ENCODE data around the gene MEG3.

Gene MEG3

DNA sequence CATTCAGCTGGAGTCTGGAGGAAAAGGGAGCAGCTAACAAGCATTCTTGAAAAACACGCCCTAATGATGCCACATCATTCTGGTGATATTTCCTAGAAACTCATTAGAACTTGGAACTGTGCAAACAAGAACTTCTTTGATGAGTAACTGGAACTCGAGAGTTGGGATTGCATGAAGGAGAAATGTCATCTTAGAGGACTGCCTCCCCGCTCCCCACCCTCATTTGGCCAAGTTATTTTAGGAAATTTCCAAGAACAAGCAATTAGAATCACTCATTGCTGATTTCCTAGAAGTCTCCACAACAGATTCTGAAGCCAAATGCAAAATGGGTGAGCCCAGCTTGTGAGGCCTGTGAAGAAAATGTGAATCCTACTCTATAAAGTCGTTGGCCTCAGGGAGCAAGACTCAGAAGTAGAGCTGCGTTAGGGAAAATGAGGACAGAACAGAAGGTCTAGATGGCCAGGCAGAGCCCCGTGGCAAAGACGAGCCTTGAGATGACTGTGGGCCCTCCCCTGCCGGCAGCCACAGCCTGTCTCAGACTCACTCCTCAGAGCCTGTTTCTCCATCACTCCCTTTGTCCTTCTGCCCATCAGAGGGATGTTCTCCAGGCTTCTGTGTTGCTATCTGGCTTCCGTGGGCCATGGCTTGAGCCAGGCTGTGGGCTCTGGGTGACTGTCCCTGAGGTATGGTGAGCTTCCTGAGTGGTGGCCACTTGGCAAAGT lies 39.2 kb downstream of the MEG3 start:
- DNase-seq (ENCODE audit: low read depth in 2 of 3, low spot score in 1 of 3) = no peak

DNA sequence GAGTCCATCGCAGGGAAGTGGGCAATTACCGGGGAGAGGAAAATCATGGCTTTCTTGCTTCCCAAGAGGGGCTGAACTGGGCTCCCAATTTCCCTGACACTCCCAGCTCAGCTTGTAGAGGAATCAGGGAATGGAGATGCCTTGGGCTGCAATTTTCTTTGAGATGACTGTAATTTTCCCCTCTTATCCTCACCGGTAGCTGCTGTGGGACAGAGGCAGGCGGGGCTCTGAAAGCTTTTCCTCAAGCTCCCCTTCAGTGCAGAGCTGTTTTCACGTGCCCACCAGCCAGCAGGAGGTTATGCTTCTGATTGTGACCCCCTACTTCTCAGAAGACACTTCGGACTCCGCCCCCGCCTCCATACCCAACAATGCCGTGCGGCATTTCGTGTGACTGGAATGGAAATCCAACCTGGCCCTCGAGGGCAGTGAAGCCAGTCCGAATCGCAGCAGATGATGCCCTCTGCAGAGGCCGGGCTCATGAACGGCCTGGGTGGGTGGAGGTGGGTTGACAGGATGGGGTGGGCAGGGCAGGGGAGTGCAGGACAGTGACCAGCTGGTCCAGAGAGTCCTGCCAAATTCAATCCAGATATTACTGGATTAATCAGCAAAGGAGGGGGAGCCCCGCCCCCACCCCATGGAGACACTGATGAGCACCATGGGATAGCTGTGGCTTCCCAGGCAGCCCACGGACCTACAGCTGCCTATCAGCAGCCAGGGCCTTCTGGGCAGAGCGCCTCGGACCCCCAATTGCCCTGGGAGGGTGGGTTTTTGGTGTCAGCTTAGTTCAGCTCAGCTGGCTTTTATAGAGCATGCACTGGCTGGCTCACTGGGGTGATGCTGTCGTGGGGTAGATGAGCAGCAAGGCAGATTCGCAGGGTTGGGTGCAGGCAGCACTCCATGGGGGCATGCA lies 40.0 kb downstream of the MEG3 start:
- DNase-seq (ENCODE audit: low read depth in 2 of 3, low spot score in 1 of 3) = no peak

DNA sequence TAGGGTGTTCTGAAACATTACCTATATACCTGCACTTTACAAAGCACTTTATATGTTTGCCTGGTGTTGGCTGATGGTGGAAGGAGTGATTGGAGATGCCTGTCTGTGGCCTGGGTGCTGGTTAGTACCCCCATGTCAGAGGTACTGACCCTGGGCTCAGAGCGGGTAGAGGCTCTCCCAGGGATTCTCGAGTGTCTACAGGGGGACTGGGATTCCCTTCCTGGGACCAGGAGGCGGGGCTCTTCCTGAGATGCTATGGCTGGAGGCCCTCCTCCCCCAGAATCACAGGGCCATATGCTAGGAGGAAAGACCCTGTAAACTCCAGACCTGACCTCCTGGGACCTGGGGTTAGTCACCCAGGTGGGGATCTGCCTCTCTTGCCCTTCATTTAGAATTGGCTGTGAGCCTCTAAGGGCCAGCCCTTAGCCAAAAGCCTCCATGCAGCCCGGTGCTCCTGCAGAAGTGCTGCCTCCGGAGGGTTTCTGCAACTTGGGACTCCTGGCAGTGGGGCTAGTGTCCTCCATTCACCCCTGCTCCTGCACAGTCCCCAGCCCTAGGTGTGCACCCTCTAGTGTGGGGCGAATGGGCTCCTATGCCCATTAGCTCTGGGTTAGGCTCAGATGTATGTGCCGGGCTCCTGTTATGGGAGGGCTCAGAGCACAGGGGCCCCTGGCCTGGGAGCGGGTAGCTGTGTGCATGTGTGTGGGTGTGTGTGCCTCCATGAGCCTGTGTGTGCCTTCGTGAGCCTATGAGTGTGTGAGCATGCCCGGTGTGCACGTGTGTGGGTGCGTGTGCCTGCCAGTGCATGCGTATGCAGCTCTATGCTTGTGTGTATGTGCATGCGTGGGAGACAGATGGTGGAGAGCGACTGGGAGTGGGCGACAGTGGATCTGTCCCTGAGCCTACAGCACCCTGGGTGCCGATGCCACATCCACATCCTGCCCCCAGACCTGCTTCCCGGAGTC lies 41.0 kb downstream of the MEG3 start:
- no peak for DNase-seq (ENCODE audit: low read depth in 2 of 3, low spot score in 1 of 3)

DNA sequence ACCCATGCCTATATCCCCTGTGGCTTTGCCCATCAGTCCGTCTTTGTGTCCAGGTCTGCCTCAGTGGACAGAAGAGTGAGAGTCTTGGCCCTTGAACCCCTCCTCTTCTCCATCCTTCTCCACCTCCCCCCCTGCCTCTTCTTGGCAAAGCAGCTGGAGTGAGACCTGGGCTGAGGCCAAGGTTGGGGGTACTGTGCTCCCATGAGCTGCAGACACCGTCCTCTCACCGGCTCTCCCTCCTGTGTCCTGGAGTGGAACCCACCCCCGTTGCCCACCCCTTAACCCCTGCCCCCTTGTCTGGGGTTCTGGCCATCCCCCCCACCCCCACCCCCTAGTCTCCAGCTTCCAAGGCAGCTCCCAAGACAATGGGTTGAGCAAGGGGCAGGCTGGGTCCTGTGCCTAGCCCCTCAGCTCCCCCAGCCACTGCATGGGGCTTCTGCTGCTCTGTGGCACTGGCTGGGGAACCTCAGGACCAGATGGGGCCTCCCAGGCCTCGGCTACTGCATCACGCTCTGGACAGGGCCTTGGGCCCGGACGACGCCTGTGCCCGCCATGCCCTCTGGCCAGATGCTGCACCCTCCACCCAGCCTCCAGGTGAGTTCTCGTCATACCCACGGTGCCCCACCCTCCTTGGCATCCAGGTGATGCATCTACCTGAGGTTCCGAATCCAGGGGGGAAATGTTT lies 41.9 kb downstream of the MEG3 start:
- DNase-seq (ENCODE audit: low read depth in 2 of 3, low spot score in 1 of 3) = no peak

DNA sequence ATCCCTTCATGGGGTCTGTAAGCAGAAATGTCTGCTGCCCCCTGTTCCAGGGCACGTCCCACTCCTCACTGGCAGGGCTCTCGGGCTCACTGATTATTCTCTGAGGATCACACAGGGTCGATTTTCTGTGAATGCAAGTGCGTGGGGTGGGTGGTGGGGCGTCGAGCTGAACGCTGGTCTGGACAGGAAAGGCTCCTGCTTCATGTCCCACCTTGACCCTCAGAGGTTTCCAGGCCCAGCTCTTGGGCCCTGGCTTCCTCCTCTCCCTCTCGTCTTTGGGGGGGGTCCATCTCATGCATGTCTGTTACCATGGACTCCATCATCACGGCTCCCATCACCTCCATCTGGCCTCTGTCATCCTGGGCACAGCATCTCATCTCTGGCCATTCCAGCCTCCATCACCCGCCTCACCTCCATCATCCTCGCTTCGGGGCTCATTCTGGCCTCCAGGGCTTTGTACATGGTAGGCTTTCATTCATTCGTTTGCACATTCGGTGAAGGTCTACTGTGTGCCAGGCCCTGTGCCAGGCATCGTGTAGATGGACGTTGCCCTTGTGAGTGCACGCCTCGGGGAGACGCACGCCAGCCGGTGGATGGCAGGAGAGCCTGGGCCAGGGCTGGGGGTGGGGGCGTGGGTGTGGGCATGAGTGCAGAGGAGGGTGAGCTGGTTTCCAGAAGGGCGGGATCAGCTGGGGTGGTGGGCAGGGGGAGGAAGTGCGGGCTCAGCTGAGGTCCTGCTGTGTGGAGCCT lies 42.9 kb downstream of the MEG3 start:
- no peak for DNase-seq (ENCODE audit: low read depth in 2 of 3, low spot score in 1 of 3)

DNA sequence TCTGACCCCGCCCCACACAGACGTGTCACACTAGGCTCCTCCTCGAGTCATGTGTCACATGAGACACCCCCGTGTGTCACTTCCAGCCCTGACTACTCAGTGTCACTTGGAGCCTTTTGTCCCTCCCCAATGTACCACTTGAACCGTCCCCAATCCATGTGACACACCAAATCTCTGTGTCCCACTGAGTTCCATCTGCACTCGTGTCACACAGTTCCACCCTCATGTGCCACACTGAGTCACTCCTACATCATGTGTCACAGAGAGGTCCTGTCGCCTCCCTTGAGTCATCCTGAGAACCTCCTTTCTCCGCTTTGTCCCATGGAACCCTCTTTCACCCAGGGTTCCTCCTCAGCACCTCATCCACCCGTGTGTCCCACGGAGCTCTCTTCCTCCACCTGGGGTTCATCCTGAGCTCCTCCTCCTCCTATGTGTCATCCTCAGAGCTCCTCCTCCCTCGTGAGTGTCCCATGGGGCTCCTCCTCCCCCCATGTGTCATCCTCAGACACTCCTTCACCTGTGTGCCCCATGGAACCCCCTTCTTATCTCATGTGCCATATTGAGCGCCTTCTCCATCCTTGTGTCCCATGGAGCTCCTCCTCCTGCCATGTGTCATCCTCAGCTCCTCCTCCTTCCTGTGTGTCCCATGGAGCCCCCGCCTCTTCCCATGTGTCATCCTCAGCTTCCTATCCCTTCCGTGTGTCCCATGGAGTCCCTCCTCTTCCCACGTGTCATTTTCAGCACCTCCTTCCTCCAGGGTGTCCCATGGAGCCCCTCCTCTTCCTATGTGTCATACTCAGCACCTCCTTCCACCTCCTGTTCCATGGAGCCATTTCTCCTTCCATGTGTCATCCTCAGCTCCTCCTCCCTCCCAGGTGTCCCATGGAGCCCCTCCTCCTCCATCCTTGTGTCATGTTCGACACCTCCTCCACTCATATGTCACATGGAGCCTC lies 45.6 kb downstream of the MEG3 start:
- DNase-seq (ENCODE audit: low read depth in 2 of 3, low spot score in 1 of 3) = no peak

DNA sequence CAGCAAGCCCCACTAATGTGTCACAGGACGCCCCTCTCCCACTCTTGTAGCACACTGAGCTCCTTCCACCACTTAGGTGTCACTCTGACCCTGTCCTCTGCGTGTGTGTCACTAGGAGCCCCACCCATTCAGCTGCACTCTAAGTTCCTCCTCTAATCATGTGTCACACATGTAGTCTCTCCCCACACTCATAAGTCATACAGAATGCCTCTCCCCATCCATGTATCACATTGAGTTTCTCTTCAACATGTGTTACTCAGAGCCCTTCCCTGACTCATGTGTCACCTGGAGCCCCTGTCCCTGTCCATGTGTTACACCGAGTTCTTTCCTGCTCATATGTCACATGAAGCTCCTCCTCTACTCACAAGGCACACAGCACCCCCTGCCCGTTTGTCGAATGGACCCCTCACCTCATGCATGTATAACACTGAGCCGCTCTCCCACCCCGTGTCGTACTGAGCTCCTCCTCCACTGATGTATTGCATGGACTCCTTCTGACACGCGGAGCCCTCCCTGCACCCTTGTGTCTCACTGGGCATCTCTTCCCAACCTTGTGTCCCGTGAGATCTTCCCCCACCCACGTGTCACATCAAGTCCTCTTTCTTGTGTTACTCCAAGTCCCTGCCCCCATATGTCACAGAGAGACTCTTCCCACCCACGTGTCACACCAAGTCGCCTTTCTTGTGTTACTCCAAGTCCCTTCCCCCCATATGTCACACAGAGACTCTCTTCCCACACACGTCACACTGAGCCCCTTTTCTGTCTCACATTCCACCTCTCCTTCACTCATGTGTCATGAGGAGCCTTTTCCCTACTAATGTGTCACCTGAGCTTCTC lies 46.6 kb downstream of the MEG3 start:
- DNase-seq (ENCODE audit: low read depth in 2 of 3, low spot score in 1 of 3) = no peak

DNA sequence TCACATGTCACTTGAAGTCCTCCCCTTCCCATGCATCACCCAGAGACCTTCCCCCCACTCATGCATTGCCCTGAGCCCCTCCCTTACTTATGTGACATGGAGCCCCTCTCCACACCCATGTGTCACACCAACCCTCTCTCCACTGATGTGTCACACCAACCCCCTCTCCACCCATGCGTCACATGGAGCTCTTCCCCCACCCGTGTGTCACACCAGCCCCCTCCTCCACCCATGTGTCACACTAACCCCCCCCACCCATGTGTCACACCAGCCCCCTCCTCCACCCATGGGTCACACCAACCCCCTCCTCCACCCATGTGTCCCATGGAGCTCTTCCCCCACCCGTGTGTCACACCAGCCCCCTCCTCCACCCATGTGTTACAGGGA lies 47.2 kb downstream of the MEG3 start:
- no peak for DNase-seq (ENCODE audit: low read depth in 2 of 3, low spot score in 1 of 3)

DNA sequence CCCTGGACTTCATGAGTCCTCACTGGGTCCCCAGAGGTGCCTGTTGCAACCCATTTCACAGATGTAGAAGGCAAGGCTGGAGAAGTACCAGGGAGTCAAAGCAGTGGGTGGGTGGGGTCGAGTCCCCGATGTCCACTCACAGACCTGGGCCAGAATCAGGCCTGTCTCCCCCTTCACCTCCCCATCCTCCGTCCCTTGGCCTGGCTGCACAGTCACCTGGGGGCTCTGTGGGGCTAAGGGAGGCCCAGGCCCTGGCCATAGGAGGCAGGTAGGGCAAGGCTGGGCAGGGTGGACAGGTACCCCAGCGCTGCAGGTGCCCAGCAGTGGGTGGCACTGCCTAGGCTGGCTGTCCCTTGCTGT lies 48.1 kb downstream of the MEG3 start:
- no peak for DNase-seq (ENCODE audit: low read depth in 2 of 3, low spot score in 1 of 3)

DNA sequence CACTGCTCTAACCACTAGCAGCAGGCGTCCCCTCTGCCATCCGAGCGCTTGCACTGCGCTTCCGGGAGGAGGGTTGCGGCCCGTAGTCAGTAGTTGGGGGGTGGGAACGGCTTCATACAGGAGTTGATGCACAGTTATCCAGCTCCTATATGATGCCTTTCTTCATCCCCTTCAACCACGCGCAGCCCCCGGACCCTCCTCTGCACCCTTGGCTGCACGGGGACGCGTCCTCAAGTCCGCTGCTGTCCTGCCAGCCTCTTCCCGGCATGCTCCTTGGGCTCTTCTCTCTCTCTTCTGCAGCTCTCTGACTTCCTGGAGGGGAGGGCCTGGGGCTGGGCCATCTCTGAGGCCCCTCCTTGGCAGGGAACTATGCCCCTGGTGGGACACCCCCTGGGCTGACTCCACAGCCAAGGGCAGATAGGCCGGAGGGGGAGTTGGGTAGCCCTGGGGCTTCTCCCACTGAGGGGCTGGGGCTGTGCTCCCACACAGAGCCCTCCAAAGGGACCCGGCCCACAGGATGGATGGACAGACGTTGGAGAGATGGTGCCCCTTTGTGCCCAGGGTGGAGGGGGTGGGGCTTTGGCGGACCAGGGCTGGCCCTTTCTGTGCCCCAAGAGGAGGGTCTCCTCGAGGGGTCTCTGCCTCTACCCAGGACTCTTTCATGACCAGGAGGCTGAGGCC lies 48.6 kb downstream of the MEG3 start:
- DNase-seq (ENCODE audit: low read depth in 2 of 3, low spot score in 1 of 3) = no peak

DNA sequence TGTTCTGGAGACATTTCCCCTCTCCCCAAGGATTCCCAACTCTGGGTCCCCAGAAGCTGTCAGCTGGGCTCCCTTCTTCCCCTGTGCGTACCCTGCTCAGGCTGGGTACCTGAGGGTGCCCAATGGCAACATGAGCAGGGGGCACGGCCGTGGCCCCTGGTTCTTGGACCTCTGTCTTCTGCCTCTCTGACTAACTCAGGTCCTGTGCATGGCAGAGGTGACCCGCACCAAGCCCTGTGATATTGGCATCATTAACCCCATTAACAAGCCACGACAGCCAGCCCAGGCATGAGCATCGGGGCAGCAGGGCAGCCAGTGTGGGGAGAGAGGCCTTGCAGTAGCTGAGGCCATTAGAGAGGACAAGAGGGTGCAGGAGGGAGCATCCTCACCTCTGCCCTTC lies 49.2 kb downstream of the MEG3 start:
- DNase-seq (ENCODE audit: low read depth in 2 of 3, low spot score in 1 of 3) = no peak

DNA sequence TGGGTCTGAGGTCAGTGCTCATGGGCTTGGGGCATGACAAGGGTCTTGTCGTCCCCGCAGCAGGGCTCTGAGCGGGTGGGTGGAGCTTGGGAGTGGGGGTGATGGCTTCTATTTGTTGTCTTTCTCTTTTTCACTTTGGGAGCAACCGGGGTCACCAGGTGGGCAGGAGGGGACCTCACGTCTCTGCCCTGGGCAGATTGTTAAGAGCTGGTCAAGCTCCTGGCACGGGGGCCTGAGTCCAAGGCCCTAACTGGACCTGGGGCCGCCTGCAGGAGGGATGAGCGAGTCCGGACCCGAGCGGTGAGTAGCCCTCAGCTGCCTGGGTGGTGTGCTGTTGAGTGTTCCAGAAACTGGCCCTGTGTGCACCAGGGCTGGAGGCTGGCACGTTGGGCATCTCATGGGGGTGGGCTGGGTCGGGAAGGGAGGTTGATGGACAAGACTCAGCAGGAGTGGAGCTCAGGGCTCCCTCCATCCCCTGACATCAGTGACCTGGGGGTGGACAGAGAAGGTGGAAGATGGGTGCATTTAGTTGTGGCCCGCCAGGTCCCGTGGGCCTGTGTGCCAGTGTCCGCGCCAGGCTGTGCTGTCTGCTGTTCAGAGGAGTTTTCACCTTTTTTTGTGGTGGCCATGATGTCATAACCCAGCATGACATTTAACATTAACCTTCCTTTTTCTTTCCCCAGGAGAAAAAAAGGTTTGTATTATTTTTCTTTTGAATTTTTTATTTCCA lies 50.1 kb downstream of the MEG3 start:
- DNase-seq (ENCODE audit: low read depth in 2 of 3, low spot score in 1 of 3) = no peak

DNA sequence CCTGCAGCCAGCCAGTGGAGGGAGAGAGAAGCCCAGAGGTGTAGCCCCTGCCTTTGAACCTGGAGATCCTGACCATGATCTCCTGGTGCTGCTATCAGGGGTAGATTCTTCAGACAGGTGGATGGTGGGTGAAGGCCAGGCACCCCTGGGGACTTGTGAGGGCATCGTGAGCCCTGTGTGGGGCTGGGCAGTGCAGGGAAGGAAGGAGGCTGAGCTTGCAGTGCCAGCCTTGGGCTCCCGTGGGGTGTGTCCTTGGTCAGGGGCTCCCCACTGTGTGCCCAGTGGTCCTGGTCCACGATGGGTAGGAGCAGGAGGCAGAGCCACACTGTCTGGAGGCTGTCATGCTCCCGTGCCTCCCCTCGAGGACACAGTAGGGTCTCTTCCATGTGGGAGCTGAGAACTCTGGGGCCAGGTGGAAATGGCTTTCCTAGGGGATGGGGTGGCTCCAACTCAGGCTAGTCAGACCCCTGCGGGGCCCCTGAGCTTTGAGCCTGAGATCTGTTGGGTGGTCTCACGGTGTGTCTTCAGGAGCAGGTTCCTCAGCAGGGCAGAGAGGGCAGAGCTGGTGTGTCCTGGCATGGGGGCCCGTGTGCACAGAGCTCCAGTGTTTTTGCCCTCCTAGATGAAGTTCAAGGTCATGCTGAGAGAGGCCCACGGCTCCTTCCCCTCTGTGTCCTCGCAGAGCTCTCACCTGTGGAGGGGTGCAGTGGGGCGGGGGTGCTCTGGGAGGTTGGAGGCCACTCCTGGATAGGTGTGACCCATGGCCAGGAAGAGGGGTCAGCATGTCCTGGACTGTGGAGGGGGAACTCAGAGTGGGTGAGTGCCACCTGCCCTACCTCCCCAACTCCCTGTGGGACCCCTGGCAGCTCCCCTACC lies 52.6 kb downstream of the MEG3 start:
- DNase-seq (ENCODE audit: low read depth in 2 of 3, low spot score in 1 of 3) = no peak

DNA sequence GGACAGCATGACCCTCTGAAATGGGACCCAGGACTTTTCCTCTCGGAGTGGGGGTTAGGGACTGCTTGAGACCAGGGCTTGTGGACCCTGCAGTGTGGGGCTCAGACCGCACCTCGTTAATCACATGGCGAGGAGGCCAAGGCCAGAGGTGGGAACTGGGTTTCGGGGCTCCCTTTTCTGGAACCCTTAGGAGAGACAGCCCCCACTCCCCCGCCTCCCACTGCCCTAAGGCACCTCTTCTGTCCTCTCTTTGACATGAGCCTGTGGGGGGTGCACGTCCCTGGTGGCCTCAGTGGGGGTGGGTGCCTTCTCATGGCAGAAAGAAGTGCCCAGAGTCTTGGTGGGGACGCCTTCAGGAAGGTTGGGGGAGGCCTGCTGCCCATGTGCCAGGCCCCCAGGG lies 53.3 kb downstream of the MEG3 start:
- no peak for DNase-seq (ENCODE audit: low read depth in 2 of 3, low spot score in 1 of 3)

DNA sequence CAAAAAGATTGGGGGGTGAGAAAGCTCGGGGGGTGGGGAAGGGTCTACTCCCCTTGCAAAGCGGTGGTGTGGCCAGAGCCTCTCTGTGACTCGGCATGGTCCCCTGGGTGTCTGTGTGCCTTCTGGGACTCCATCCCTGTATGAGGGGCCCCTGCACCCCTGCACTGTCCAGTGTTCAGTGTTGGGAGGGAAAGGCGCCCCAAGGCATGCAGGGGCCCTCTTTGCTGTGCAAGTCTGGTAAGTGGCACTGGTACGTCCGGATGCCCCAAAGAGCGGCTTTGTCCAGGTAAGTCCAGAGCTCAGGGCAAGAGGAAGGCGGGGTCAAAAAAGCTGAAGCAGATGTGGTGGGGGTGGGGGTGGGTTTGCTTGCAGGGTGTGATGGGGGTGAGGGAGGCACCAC lies 53.9 kb downstream of the MEG3 start:
- DNase-seq (ENCODE audit: low read depth in 2 of 3, low spot score in 1 of 3) = no peak
